Peyer's patch (tissue), 4 donors: Measurements from ENCODE around the gene MTG1. TPM values are rescaled to one million over a fixed set of nuclear protein-coding genes. Genes with fewer than 3 reads are reported as not detected.
"Not testable (repeated sequence)": the region's sequence is repeated elsewhere in the genome, so short reads cannot be mapped to it uniquely, and the experiment has no call there.

Source experiments
- DNase-seq, 3 donors: peaks; one replicate each; pipeline ENCODE4 v3.0.0-alpha.2; 2017 to 2019
- H3K27ac ChIP-seq, 4 donors: fragments of 200-600 bp; sonication (generic); one replicate each; pipeline ENCODE4 v1.5.1; 2016 to 2019
- H3K27me3 ChIP-seq, 2 donors: fragments of 200-600 bp; sonication (generic); one replicate each; pipeline ENCODE4 v1.5.1; 2019
- H3K36me3 ChIP-seq, 3 donors: fragments of 200-600 bp; sonication (generic); one replicate each; pipeline ENCODE4 v1.5.1; 2016 to 2019
- H3K4me1 ChIP-seq, 4 donors: fragments of 200-600 bp; sonication (generic); one replicate each; pipeline ENCODE4 v1.5.1; 2016 to 2019
- H3K4me3 ChIP-seq, 4 donors: fragments of 200-600 bp; sonication (generic); 1 replicate in 3 of 4; 2 replicates in 1 of 4; pipeline ENCODE4 v1.5.1; 2016 to 2019; ENCODE audit warnings: mild to moderate bottlenecking in 1 of 4
- H3K9me3 ChIP-seq, 4 donors: fragments of 200-600 bp; sonication (generic); one replicate each; pipeline ENCODE4 v1.5.1; 2016 to 2019; ENCODE audit warnings: mild to moderate bottlenecking in 1 of 4
- CTCF ChIP-seq, 6 experiments: fragments of 450-650 bp in 4 of 6; fragments of 200-600 bp in 2 of 6; sonication (generic) in 1 of 6; IDR thresholded peaks; one replicate each; pipeline ENCODE4 v1.5.1; 2017 to 2019; ENCODE audit warnings: antibody characterized with exemption in 6 of 6, mild to moderate bottlenecking in 3 of 6, moderate library complexity in 1 of 6
- POLR2A ChIP-seq, 2 donors: fragments of 450-650 bp; IDR thresholded peaks; one replicate each; pipeline ENCODE4 v1.5.1; 2017; ENCODE audit warnings: antibody characterized with exemption in 2 of 2, mild to moderate bottlenecking in 2 of 2, moderate library complexity in 2 of 2
- total RNA-seq, 4 donors: library from RNA; depleted of rRNA; stranded (reverse); fragments of >200 nt; gene quantifications; one replicate each; pipeline ENCODE4 v1.1.0, GENCODE V29; 2016

The MTG1 gene
- total RNA-seq, 4 donors from 2014 or later: 44.7 to 110 (median 103) TPM

- Histone ChIP-seq H3K4me1 (peaks cover 0 to 8% (median 0%) of the 10 kb centered on the region in 4 donors), H3K9me3 (no peaks in the 10 kb centered on the region), H3K27me3 (peaks cover 0 to 3% of the 10 kb centered on the region in 2 donors), H3K36me3 (peaks cover 0 to 29% (median 0%) of the 10 kb centered on the region in 3 donors), H3K4me3 (no peak overlapping the region), H3K27ac (no peak overlapping the region)
- no peak for DNase-seq
- TF ChIP-seq POLR2A (IDR thresholded peaks at IDR 0.05): no peak
- no peak for TF ChIP-seq CTCF (IDR thresholded peaks at IDR 0.05)
Observed at GRCh38 chr10:133422223-133422806, 28.4 kb downstream of the MTG1 start.

DNA sequence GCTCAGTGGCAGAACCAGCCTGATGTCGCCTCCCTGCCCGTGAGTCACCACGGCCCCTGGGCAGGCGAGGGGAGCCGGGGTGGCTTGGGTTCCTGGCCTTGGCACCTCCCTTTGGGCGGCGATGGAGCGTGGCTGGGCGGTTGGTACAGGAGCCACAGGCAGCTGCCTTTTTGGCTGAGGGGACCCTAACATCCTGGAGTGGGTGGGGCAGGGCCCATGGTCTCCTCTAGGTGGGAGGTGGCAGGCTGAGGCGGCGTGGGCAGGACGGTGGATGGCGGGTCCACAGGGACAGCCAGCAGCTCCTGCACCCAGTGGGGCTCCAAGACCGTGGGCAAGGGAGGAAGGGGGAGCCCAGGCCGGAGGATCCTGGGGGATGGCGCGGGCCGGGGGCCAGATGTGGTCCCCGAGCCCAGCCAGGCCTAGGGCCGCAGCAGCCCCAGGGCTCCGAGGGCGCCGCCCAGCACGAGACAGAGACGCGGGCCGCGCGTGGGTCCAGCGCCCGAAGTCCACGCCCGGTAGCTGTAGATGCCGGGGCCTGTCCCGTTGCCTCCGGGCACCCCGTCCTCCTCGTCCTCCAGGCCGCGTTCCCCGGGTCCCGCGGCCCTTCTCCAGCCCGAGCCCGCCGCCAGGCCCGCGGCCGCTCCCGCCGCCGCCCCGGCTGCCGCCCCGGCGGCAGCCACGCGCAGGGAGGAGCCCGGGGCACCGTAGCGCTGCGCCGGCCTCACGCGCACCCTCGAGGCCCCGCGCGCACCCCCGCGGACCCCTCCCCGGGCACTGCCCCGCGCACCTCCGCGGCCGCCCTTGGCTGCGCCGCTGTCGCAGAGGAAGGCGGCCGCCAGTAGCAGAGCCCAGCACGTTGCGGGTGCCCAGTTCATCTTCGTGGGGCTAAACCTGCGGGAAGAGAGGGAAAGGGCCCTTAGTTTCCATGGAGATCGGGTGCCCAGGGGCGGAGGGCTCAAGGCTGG, 29.1 kb downstream of the MTG1 start:
- H3K36me3 ChIP-seq: peaks cover 0 to 28% (median 0%) of the 10 kb centered on the region in 3 donors
- H3K27ac ChIP-seq: no peak overlapping the region
- no peaks in the 10 kb centered on the region for H3K9me3 ChIP-seq
- H3K4me3 ChIP-seq: peak overlapping the region in 3 of 4 donors; percentile 6 to 19 (median 7)
- no peak for DNase-seq
- H3K27me3 ChIP-seq: peaks cover 0 to 3% of the 10 kb centered on the region in 2 donors
- TF ChIP-seq POLR2A (IDR thresholded peaks at IDR 0.05) (no peak), CTCF (IDR thresholded peaks at IDR 0.05) (no peak)
- peaks cover 0 to 8% (median 0%) of the 10 kb centered on the region in 4 donors for H3K4me1 ChIP-seq

- not testable (repeated sequence) for H3K4me1 ChIP-seq, DNase-seq, H3K27me3 ChIP-seq, H3K4me3 ChIP-seq, H3K27ac ChIP-seq, H3K9me3 ChIP-seq
- H3K36me3 ChIP-seq: peaks cover 0 to 17% (median 0%) of the 10 kb centered on the region in 3 donors
Observed at GRCh38 chr10:133424102-133424501, 30.1 kb downstream of the MTG1 start.

GRCh38 chr10:133424601-133425000, 30.6 kb downstream of the MTG1 start, which contains the start of gene SPRN:
Gene SPRN (minus strand): TSS chr10:133424625. CDS start chr10:133423681, 944 bp downstream.
- H3K4me3 ChIP-seq: peak within 1 kb of the TSS in 3 of 4 donors; percentile 6 to 19 (median 7)
- not testable (repeated sequence) for H3K27ac ChIP-seq, DNase-seq, H3K4me1 ChIP-seq, H3K9me3 ChIP-seq, H3K27me3 ChIP-seq
- peaks cover 0 to 12% (median 0%) of the 10 kb centered on the region in 3 donors for H3K36me3 ChIP-seq

DNA sequence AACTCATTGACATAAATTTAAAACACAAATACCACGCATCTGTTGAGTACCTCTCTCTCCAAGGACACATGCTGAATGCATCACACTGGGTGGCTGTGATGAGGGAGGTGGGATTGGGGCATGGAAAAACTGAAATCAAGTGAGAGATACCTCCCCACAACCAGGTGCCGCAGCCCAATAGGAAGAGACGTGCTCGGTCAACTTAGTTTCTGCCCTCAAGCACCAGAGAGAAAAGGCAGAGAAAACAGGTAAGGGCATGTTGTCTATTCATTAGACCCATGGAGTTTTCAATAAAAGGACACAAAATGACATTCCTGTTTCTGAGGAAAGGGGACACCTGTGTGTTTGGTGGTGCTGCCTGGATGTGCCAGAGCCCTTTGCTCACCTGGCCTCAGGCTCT, 35.6 kb downstream of the MTG1 start:
- not testable (repeated sequence) for H3K27ac ChIP-seq, H3K4me1 ChIP-seq, DNase-seq, H3K27me3 ChIP-seq, H3K36me3 ChIP-seq, H3K4me3 ChIP-seq, H3K9me3 ChIP-seq

DNA sequence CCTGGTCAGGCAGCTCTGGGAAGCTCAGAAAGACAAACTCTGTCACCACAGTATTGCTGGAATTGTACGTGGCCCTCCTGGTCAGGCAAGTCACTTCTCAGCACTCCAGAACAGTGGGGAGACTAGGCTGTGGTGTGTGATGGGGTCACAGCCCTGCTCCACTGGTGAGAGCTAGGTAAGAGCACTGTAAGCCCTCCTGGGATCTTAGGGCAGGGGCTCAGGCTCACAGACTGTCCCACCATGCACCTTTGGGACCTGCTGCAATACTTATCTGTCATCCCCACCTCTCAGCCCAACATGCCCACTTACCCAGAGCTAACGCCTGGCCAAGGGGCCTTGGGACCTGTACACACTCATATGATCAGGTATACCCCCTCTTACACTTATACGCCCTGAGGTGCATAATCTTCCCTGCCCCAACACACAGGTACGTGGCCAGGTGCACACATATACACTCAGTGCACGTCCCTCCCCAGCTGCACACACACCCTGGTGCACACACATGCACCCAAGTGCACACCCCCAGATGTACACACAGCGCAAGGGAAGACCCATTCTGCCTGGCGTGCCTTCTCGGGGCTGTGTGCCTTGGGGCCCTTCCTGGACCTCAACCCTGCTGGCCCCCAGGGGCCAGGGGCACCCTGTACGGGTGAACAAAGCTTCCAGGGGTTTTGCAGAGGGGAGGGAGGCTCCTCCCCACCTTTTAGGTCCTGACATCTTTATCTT, 38.1 kb downstream of the MTG1 start:
- not testable (repeated sequence) for H3K9me3 ChIP-seq, H3K4me3 ChIP-seq, H3K36me3 ChIP-seq, H3K27ac ChIP-seq, H3K4me1 ChIP-seq, H3K27me3 ChIP-seq, DNase-seq

DNA sequence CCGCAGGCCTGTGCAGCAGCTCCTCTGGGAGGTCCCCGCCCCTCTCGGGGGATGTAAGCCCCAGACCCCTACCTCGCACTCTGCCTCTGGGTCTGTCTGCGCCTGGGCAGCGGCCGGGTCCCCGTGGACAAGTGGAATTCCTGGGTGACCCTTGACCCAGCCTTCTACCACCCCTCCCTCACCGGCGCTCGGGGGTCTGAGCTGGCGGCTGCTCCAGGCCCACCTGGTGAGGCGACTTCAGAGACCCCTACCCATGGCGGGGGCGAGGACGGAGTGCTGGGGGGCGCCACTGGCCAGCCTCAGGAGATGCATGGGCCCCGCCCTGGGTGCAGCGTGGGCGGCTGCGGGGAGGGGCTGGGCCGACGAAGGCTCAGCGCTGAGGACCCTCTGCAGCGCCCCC, 38.8 kb downstream of the MTG1 start:
- H3K36me3 ChIP-seq, H3K4me1 ChIP-seq, H3K4me3 ChIP-seq, DNase-seq, H3K9me3 ChIP-seq, H3K27ac ChIP-seq, H3K27me3 ChIP-seq: not testable (repeated sequence)
